GM06990 (cell line): ENCODE results near the gene NPAS3.

Source experiments
- DNase-seq: peaks from one replicate; pipeline ENCODE4 v3.0.0-alpha.2; 2011; ENCODE audit not compliant: insufficient read length; ENCODE audit errors: extremely low read depth
- H3K27me3 ChIP-seq: replicated peaks from 2 replicates; pipeline ENCODE4 v1.6.0; 2011; ENCODE audit warnings: low read length; ENCODE audit not compliant: control insufficient read depth, insufficient read depth
- H3K36me3 ChIP-seq: 2 replicates; pipeline ENCODE4 v1.5.1; 2011; ENCODE audit warnings: low read length; ENCODE audit not compliant: control insufficient read depth, insufficient read depth
- H3K4me3 ChIP-seq: replicated peaks from 2 replicates; pipeline ENCODE4 v1.5.1; 2011; ENCODE audit warnings: low read depth, mild to moderate bottlenecking, control low read depth, low read length
- CTCF ChIP-seq: IDR thresholded peaks from 2 replicates; pipeline ENCODE4 v1.5.1; 2011; ENCODE audit warnings: low read length, control low read depth, mild to moderate bottlenecking, inconsistent platforms; ENCODE audit not compliant: insufficient read depth, poor library complexity, severe bottlenecking

Gene NPAS3

GRCh38 chr14:33393231-33393894, 454.7 kb downstream of the NPAS3 start:
- Histone ChIP-seq H3K4me3 (no peak overlapping the region), H3K36me3 (no peaks in the 10 kb centered on the region), H3K27me3 (no peaks in the 10 kb centered on the region)
- no peak for DNase-seq
- TF ChIP-seq CTCF = no peak

- no peaks in the 10 kb centered on the region for H3K36me3 ChIP-seq
- H3K27me3 ChIP-seq = no peaks in the 10 kb centered on the region
- H3K4me3 ChIP-seq = no peak overlapping the region
- no peak for TF ChIP-seq CTCF
- no peak for DNase-seq
Observed at GRCh38 chr14:33393895-33394368, 455.3 kb downstream of the NPAS3 start.

GRCh38 chr14:33401311-33401710, 462.6 kb downstream of the NPAS3 start:
- H3K4me3 ChIP-seq = no peak overlapping the region
- H3K36me3 ChIP-seq = no peaks in the 10 kb centered on the region
- no peak for DNase-seq
- TF ChIP-seq CTCF = no peak
- H3K27me3 ChIP-seq = no peaks in the 10 kb centered on the region

GRCh38 chr14:33402604-33403003, 463.9 kb downstream of the NPAS3 start:
- no peak for TF ChIP-seq CTCF
- no peak for DNase-seq
- Histone ChIP-seq H3K27me3 (no peaks in the 10 kb centered on the region), H3K36me3 (no peaks in the 10 kb centered on the region), H3K4me3 (no peak overlapping the region)

- no peaks in the 10 kb centered on the region for H3K27me3 ChIP-seq
- TF ChIP-seq CTCF = no peak
- no peak for DNase-seq
- no peak overlapping the region for H3K4me3 ChIP-seq
- H3K36me3 ChIP-seq = no peaks in the 10 kb centered on the region
Observed at GRCh38 chr14:33404054-33404453, 465.4 kb downstream of the NPAS3 start.
